Lower leg skin (tissue), 4 donors: ENCODE data around the gene SLC17A9. TPM values are rescaled to one million over a fixed set of nuclear protein-coding genes. Genes with fewer than 3 reads are reported as not detected.

Experiments used
- DNase-seq, 2 donors: peaks; one replicate each; pipeline ENCODE4 v3.0.0-alpha.2; 2019; ENCODE audit warnings: low spot score in 2 of 2
- H3K4me3 ChIP-seq: fragments of 200-600 bp; sonication (generic); 2 replicates; pipeline ENCODE4 v1.5.1; 2017; ENCODE audit warnings: mild to moderate bottlenecking, low read depth; ENCODE audit not compliant: poor library complexity, severe bottlenecking
- POLR2A ChIP-seq, 2 donors: fragments of 450-650 bp; IDR thresholded peaks; one replicate each; pipeline ENCODE4 v1.6.1; 2016 to 2017; ENCODE audit warnings: antibody characterized with exemption in 2 of 2, mild to moderate bottlenecking in 1 of 2, moderate library complexity in 1 of 2
- WGBS, 2 donors: methylation state at CpG; one replicate each; pipeline ENCODE4 v1.1.5; 2018; 5-methylcytosine and 5-hydroxymethylcytosine counted together
- intact Hi-C: fragments of 100-400 bp; cut with DNase I; formaldehyde crosslinking; loops from one replicate; pipeline ENCODE4 v1.15.0; 2023; ENCODE audit warnings: low total_unique reads
- total RNA-seq, 4 donors: library from RNA; depleted of rRNA; stranded (reverse); fragments of >200 nt; gene quantifications; one replicate each; pipeline ENCODE4 v1.1.0, GENCODE V29; 2016
- TF ChIP-seq, protein P1 (sequence below), 3 donors: fragments of 450-650 bp; IDR thresholded peaks; one replicate each; pipeline ENCODE4 v1.5.1; 2016; ENCODE audit warnings: antibody characterized with exemption in 3 of 3, mild to moderate bottlenecking in 3 of 3, moderate library complexity in 2 of 3

SLC17A9 gene
- total RNA-seq, 4 donors from 2014 or later: 0.46 to 1.1 (median 0.73) TPM

GRCh38 chr20:62913043-62913630 is 39.4 kb upstream of the SLC17A9 start:
- no peak overlapping the region for H3K4me3 ChIP-seq
- intact Hi-C loops: no loop called here
- TF ChIP-seq, protein P1, sequence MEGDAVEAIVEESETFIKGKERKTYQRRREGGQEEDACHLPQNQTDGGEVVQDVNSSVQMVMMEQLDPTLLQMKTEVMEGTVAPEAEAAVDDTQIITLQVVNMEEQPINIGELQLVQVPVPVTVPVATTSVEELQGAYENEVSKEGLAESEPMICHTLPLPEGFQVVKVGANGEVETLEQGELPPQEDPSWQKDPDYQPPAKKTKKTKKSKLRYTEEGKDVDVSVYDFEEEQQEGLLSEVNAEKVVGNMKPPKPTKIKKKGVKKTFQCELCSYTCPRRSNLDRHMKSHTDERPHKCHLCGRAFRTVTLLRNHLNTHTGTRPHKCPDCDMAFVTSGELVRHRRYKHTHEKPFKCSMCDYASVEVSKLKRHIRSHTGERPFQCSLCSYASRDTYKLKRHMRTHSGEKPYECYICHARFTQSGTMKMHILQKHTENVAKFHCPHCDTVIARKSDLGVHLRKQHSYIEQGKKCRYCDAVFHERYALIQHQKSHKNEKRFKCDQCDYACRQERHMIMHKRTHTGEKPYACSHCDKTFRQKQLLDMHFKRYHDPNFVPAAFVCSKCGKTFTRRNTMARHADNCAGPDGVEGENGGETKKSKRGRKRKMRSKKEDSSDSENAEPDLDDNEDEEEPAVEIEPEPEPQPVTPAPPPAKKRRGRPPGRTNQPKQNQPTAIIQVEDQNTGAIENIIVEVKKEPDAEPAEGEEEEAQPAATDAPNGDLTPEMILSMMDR (IDR thresholded peaks at IDR 0.05): no peak
- no peak for TF ChIP-seq POLR2A (IDR thresholded peaks at IDR 0.05)
- DNase-seq: no peak
- 86 to 88% methylated on average over 7 of the region's 7 CpGs for WGBS, 2 donors

GRCh38 chr20:62914436-62914835 is 38.1 kb upstream of the SLC17A9 start:
- 84 to 85% methylated on average over 9 of the region's 9 CpGs for WGBS, 2 donors
- no peak for TF ChIP-seq POLR2A (IDR thresholded peaks at IDR 0.05)
- TF ChIP-seq, protein P1 (IDR thresholded peaks at IDR 0.05): no peak
- DNase-seq: no peak
- intact Hi-C loops: no loop called here
- no peak overlapping the region for H3K4me3 ChIP-seq

- TF ChIP-seq POLR2A (IDR thresholded peaks at IDR 0.05): no peak
- TF ChIP-seq, protein P1 (IDR thresholded peaks at IDR 0.05): no peak
- WGBS, 2 donors: 48 to 52% methylated on average over 8 of the region's 8 CpGs
- no peak for DNase-seq
- no peak overlapping the region for H3K4me3 ChIP-seq
- intact Hi-C loops: no loop called here
Measured at GRCh38 chr20:62914970-62915457, 37.5 kb upstream of the SLC17A9 start.

- intact Hi-C loops: no loop called here
- no peak for DNase-seq
- WGBS, 2 donors: 74 to 81% methylated on average over 10 of the region's 10 CpGs
Measured at GRCh38 chr20:62916703-62917476, 35.6 kb upstream of the SLC17A9 start.

DNA sequence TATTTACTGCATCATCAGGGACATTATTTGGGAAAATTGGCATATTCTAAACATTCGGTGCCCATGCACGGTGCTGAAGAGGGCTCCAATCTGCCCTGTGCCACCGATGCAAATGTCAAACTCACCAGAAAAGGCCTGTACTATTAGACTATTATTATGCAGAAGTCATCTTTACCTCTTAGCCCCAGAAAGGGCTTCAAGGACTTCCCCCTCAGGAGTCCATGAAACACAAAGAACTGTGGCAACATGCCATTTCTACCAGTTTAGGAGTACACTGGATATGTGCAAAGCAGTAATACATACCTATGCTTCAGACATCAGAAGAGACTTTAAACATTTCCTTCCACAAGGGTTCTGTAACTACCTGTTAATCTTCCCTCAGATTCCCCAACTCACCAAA is 34.8 kb upstream of the SLC17A9 start:
- TF ChIP-seq POLR2A (IDR thresholded peaks at IDR 0.05): no peak
- TF ChIP-seq, protein P1 (IDR thresholded peaks at IDR 0.05): no peak
- no peak for DNase-seq
- intact Hi-C loops: no loop called here
- no peak overlapping the region for H3K4me3 ChIP-seq
- WGBS, 2 donors: 65 to 68% methylated on average over 3 of the region's 3 CpGs

More at GRCh38 chr20:62916703-62917476, 35.6 kb upstream of the SLC17A9 start:
- no peak overlapping the region for H3K4me3 ChIP-seq
- TF ChIP-seq, protein P1 (IDR thresholded peaks at IDR 0.05): no peak
- no peak for TF ChIP-seq POLR2A (IDR thresholded peaks at IDR 0.05)
